NB4 (cell line): ENCODE data around the gene RPP30.

Source experiments
- MAX ChIP-seq: IDR thresholded peaks from 2 replicates; pipeline ENCODE4 v1.6.1; 2011; ENCODE audit warnings: low read depth, low read length
- MYC ChIP-seq: IDR thresholded peaks from 2 replicates; pipeline ENCODE4 v1.6.1; 2011; ENCODE audit warnings: low read depth, low read length
- POLR2A ChIP-seq: IDR thresholded peaks from 2 replicates; pipeline ENCODE4 v1.6.1; 2011; ENCODE audit warnings: mild to moderate bottlenecking; ENCODE audit not compliant: insufficient read length; ENCODE audit errors: extremely low read depth
- TF ChIP-seq, protein P1 (sequence below): IDR thresholded peaks from one replicate; pipeline ENCODE4 v1.5.1; 2012; ENCODE audit warnings: low read depth, low read length

DNA sequence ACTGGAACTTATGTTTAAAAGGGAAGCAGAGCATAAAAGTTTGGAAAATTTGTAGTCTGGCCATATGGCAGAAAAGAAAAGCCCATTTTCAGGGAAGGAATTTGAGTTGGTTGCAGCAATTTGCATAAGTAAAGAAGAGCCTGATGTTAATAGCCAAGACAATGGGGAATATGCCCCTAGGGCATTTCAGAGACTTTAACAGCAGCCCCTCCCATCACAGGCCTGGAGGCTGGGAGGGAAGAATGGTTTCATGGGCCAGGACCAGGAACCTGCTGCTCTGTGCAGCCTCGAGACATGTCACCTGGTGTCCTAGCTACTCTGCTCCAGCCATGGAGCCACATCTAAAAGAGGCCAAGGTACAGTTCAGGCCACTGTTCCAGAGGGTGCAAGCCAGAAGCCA is 49.3 kb upstream of the RPP30 start:
- TF ChIP-seq MAX (no peak), MYC (no peak), POLR2A (no peak)
- TF ChIP-seq, protein P1, sequence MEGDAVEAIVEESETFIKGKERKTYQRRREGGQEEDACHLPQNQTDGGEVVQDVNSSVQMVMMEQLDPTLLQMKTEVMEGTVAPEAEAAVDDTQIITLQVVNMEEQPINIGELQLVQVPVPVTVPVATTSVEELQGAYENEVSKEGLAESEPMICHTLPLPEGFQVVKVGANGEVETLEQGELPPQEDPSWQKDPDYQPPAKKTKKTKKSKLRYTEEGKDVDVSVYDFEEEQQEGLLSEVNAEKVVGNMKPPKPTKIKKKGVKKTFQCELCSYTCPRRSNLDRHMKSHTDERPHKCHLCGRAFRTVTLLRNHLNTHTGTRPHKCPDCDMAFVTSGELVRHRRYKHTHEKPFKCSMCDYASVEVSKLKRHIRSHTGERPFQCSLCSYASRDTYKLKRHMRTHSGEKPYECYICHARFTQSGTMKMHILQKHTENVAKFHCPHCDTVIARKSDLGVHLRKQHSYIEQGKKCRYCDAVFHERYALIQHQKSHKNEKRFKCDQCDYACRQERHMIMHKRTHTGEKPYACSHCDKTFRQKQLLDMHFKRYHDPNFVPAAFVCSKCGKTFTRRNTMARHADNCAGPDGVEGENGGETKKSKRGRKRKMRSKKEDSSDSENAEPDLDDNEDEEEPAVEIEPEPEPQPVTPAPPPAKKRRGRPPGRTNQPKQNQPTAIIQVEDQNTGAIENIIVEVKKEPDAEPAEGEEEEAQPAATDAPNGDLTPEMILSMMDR, result no peak
